GM10847 (cell line): Measurements from ENCODE around the gene SLC6A8.

Experiments used
- POLR2A ChIP-seq: IDR thresholded peaks from 2 replicates; pipeline ENCODE4 v1.6.1; 2011; ENCODE audit not compliant: insufficient read length; ENCODE audit errors: extremely low read depth

The SLC6A8 gene

GRCh38 chrX:153733651-153734240, 46.0 kb downstream of the SLC6A8 start:
- no peak for TF ChIP-seq POLR2A

DNA sequence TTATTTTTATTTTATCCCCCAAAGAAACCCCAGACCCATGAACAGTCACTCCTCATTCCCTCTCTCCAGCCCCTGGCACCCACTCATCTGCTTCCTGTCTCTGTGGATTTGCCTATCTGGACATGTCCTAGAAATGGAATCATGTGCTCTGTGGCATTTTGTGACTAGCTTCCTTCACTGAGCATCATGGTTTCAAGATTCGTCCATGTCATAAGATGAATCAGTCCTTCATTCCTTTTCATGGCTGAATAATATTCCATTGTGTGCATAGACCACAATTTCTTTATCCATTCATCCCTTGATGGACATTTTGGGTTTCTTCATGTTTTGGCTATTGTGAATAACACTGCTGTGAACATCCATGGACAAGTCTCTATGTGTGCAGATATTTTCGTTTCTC, 47.1 kb downstream of the SLC6A8 start:
- TF ChIP-seq POLR2A: no peak

DNA sequence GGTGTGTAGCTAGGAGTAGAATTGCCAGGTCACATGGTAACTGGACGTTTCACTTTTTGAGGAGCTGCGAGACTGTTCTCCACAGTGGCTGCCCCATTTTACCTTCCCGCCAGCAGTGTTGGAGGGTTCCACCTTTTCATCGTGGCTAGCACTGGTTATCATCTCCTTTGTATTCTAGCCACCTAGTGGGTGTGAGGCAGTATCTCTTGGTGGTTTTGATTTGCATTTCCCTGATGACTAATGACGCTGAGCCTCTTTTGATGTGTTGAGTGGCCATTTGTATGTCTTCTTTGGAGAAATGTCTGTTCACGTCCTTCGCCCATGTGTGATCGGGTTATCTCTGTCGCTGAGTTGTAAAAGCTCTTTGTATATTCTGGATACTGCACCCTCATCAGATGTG, 47.5 kb downstream of the SLC6A8 start:
- no peak for TF ChIP-seq POLR2A

DNA sequence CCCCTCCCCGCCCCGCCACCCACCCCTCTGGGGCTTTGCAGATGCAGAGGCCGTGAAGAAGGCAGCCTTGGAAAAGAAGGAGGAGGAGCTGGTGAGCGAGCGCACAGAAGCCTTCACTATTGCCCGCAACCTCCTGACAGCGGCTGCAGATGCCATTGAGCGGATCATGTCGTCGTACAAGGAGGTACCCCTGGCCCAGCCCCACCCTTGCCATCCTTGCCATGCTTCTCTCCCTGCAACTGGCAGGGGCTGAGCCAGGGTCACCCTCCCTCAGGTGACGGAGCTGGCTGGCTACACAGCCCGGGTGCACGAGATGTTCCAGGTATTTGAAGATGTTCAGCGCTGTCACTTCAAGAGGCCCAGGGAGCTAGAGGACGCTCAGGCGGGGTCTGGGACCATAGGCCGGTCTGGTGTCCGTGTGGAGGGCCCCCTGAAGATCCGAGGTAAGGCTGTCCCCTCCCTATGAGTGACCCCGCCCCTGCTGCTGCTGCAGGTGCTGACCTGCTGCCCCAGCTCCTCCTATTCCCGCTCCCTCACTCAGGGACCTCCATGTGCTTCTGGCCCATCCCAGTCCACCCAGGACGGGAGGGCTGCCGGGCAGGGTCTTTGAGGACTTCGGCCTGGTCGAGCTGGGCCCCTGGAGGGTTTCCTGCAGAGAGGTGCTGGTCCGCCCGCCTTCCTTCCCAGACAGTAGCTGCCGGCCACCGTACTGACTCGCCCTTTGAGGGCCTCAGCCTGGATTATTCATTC, 48.5 kb downstream of the SLC6A8 start:
- no peak for TF ChIP-seq POLR2A

DNA sequence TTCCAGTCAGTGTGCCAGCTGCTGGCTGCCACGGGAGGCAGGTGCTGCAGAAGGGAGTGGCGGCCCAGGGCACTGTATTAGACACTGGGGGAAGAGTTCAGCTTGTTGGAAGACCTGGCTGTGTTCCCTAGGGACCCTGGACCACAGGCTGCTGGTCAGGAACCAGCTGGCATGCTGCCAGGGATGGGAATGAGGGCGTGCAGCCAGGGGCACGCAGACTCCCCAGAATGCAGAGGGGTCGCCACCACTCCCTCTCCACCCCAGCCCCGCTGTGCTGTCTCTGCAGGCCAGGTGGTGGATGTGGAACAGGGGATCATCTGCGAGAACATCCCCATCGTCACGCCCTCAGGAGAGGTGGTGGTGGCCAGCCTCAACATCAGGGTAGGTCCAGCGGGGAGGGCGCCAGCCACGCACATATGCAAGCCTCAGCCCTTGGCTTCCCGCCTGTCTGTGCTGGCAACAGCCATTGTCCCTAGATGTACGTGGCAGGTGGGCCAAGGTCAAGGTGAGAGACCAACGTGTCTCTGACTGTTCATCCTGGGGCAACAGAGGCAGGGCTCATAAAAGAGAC, 49.2 kb downstream of the SLC6A8 start:
- no peak for TF ChIP-seq POLR2A

DNA sequence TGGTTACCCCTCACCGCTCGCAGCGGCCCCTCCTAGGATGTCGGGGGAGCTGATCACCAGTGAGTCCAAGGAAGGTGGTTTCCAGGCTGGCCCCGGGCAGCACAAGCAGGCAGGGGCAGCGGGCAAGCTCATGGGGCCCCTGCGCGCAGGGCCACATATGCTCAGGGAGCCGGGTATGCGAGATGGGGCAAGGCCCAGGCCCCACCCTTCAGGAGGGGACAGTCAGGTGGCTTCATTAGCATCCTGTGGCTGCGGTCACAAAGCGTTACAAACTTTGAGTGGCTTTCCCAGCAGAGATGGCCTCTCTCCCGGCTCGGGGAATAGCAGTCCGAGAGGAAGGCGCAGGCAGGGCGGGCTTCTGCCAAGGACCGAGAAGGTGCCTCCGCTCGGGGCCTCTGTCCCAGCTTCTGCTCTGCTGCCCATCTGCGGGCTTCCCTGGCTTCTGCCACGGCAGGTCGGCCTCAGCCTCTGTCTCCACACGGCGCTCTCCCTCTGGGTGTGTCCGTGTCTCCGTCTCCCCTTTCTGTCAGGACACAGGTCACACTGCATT, 50.4 kb downstream of the SLC6A8 start:
- no peak for TF ChIP-seq POLR2A

DNA sequence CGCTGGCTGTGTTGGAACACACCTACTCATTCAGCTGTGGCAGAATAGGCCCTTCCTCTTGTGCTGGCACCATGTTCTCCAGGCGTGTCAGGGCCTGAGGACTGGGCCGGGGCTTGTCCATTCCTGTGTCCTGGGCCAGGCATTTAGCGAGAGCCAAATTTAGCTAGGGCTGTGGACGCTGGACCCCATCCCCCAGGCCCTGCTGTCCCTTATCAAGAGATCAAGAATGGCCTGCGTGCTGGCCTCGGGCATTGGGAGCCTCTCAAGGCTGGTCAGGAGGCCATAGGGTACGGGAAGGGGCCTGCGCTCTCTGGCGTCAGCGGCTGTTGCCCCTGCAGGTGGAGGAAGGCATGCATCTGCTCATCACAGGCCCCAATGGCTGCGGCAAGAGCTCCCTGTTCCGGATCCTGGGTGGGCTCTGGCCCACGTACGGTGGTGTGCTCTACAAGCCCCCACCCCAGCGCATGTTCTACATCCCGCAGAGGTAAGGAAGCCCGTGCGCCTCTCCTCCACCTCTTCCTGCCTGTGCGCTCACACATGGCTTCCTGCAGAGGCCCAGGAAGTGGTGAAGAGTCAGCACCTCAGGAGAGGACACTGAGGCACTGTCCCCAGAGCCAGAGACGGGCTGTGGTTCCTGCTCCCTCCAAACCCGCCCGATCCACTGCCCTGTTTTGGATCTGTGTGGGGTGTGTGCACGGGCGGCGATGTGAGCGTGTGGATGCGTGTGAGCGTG, 52.2 kb downstream of the SLC6A8 start:
- TF ChIP-seq POLR2A: no peak

DNA sequence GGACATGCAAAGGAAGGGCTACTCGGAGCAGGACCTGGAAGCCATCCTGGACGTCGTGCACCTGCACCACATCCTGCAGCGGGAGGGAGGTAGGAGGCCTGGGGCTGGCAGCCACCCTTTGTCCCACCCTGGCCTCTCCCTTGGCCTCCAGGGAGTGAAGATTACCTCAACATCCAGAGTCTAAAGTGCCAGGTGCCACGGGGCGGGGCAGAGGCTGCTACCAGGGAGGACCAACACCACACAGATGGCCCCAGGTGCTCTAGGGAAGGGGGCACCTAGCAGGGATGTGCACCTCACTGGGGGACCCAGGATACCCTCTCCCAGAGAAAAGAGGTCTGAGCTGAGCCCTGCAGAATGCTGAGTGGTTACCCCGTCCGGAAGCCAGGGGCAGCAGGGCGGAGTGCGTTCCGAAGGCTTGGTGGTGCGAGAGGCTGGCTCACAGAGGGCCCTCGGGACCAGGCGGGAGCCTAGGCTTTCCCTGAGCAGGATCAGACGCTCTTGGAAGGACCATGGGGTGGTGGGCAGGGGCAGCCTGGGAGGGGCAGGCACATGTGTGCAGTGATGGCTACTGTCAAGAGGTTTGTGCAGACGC, 53.0 kb downstream of the SLC6A8 start:
- TF ChIP-seq POLR2A: no peak

GRCh38 chrX:153741446-153741845, 53.7 kb downstream of the SLC6A8 start:
- TF ChIP-seq POLR2A: no peak

DNA sequence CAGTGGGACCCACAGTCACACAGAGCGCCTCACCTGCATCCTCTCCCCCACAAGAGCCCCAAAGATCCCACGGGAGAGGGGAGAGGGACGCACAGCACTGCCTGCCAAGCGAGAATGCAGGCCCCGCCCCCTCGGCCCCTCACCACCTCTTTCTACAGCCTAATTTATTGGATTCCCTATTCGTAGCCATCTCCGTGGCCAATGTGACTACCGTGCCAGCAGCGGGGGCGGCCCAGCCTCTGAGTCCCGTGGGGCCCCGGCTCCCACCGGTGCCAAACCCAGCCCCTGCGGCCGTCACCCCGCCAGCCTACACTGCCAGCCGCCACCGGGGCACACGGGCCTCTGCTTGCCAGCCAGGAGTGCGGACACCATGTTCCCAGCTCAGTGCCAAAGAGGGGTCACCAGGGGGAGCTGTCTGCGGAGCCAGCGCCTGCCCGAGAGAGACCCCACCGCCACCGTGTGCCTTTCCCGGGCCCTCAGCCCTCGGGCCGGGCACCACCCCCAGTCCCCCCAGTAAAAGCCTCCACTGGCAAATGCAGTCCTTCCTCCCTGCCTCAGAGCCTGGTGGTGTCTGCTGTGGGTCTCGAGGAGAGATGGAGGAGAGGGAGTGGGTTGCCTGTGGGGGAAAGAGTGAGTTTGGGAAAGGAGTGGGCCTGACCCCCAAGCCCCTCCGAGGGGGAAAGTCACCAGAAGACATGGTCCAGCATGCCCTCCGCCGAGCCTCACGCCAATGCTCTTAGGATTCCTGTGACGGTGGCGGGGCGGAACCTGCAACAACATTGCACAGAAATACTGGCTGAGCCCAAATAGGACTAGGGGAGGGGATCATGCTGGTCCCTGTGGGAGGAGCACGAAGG, 56.7 kb downstream of the SLC6A8 start:
- TF ChIP-seq POLR2A: no peak
